IMR-90 (cell line): ENCODE measurements around the gene NF2. TPM values are rescaled to one million over a fixed set of nuclear protein-coding genes. Genes with fewer than 3 reads are reported as not detected.

Experiments
- ATAC-seq: fragments of 200-7000 bp; cut with Tn5 transposase; 2 replicates; pipeline ENCODE4 v1.9.1; 2020; ENCODE audit warnings: low read depth, mild to moderate bottlenecking, moderate library complexity
- BruUV-seq: library from RNA; stranded (reverse); fragments of 400-500 nt; replicated peaks from 2 replicates; lab custom pipeline; 2021; lab: Mats Ljungman, UMichigan
- CTCF ChIA-PET: fragments of 300-600 bp; formaldehyde crosslinking; extraction: SDS; loops from one replicate; lab custom pipeline; 2021; ENCODE audit warnings: antibody characterized with exemption; lab: Yijun Ruan, JAX
- POLR2A ChIA-PET: fragments of 300-600 bp; sonication (Branson Sonifier 250); formaldehyde crosslinking; loops from one replicate; lab custom pipeline; 2022; ENCODE audit warnings: antibody characterized with exemption; ENCODE audit not compliant: unreplicated experiment; lab: Charles Lee
- DNase-seq: peaks from one replicate; pipeline ENCODE4 v3.0.0; 2013
- H2AFZ ChIP-seq: replicated peaks from 2 replicates; pipeline ENCODE3; 2013; ENCODE audit warnings: low read length, mild to moderate bottlenecking; ENCODE audit not compliant: poor library complexity
- H2AK5ac ChIP-seq: 2 replicates; pipeline ENCODE4 v1.6.1; 2013; ENCODE audit warnings: low read depth, low read length, inconsistent platforms
- H2AK9ac ChIP-seq: replicated peaks from 2 replicates; pipeline ENCODE3; 2013; ENCODE audit warnings: mild to moderate bottlenecking, low read depth, low read length, moderate library complexity; ENCODE audit not compliant: poor library complexity
- H2BK120ac ChIP-seq: 2 replicates; pipeline ENCODE4 v1.6.1; 2013; ENCODE audit warnings: low read depth, low read length, inconsistent platforms
- H2BK15ac ChIP-seq: 3 replicates; pipeline ENCODE4 v1.6.1; 2013; ENCODE audit warnings: low read depth, low read length, inconsistent platforms
- H2BK20ac ChIP-seq: 2 replicates; pipeline ENCODE4 v1.6.1; 2013; ENCODE audit warnings: low read depth, mild to moderate bottlenecking, inconsistent platforms, low read length, moderate library complexity
- H2BK5ac ChIP-seq: 2 replicates; pipeline ENCODE4 v1.6.1; 2013; ENCODE audit warnings: mild to moderate bottlenecking, low read depth, low read length, inconsistent platforms; ENCODE audit not compliant: poor library complexity, severe bottlenecking
- H3K14ac ChIP-seq: replicated peaks from 2 replicates; pipeline ENCODE4 v1.6.1; 2013; ENCODE audit warnings: low read depth, low read length, inconsistent platforms
- H3K18ac ChIP-seq: 2 replicates; pipeline ENCODE4 v1.6.1; 2013; ENCODE audit warnings: low read depth, low read length, control low read depth
- H3K23ac ChIP-seq: 2 replicates; pipeline ENCODE4 v1.6.1; 2013; ENCODE audit warnings: low read depth, low read length, inconsistent platforms
- H3K27ac ChIP-seq: 2 replicates; pipeline ENCODE4 v1.5.1; 2013; ENCODE audit warnings: mild to moderate bottlenecking, control low read depth, low read length; ENCODE audit not compliant: insufficient read depth
- H3K27me3 ChIP-seq: 2 replicates; pipeline ENCODE4 v1.6.1; 2013; ENCODE audit warnings: low read length; ENCODE audit not compliant: control insufficient read depth, insufficient read depth
- H3K36me3 ChIP-seq: 2 replicates; pipeline ENCODE4 v1.6.1; 2013; ENCODE audit warnings: low read length, mixed read lengths; ENCODE audit not compliant: control insufficient read depth, insufficient read depth
- H3K4ac ChIP-seq: 2 replicates; pipeline ENCODE4 v1.6.1; 2013; ENCODE audit warnings: low read depth, low read length, inconsistent platforms
- H3K4me1 ChIP-seq: 2 replicates; pipeline ENCODE4 v1.6.1; 2013; ENCODE audit warnings: low read length, mixed read lengths; ENCODE audit not compliant: control insufficient read depth, insufficient read depth
- H3K4me2 ChIP-seq: 2 replicates; pipeline ENCODE4 v1.6.1; 2013; ENCODE audit warnings: low read depth, mild to moderate bottlenecking, control low read depth, low read length, moderate library complexity
- H3K4me3 ChIP-seq: 2 replicates; pipeline ENCODE4 v1.5.1; 2013; ENCODE audit warnings: low read depth, mild to moderate bottlenecking, control low read depth, low read length, moderate library complexity; ENCODE audit not compliant: insufficient read depth
- H3K56ac ChIP-seq: 2 replicates; pipeline ENCODE4 v1.6.1; 2013; ENCODE audit warnings: low read length, inconsistent platforms; ENCODE audit not compliant: insufficient read depth; ENCODE audit errors: extremely low read depth
- H3K79me1 ChIP-seq, 2 experiments: 2 replicates each; pipeline ENCODE4 v1.6.1; 2013; ENCODE audit warnings: low read length in 2 of 2, inconsistent platforms in 1 of 2, low read depth in 1 of 2
- H3K9ac ChIP-seq: 2 replicates; pipeline ENCODE4 v1.6.1; 2013; ENCODE audit warnings: low read depth, low read length, control low read depth
- H3K9me1 ChIP-seq: 2 replicates; pipeline ENCODE4 v1.6.1; 2013; ENCODE audit warnings: low read length, inconsistent platforms; ENCODE audit not compliant: insufficient read depth
- H3K9me3 ChIP-seq: 2 replicates; pipeline ENCODE4 v1.6.1; 2013; ENCODE audit warnings: low read length; ENCODE audit not compliant: control insufficient read depth, insufficient read depth
- H4K20me1 ChIP-seq: 2 replicates; pipeline ENCODE4 v1.6.1; 2013; ENCODE audit warnings: low read length, inconsistent platforms; ENCODE audit not compliant: insufficient read depth
- H4K5ac ChIP-seq: 2 replicates; pipeline ENCODE4 v1.6.1; 2013; ENCODE audit warnings: mild to moderate bottlenecking, low read depth, low read length, control low read depth
- H4K8ac ChIP-seq, 2 experiments: 2 replicates each; pipeline ENCODE4 v1.6.1; 2013; ENCODE audit warnings: low read depth in 2 of 2, low read length in 2 of 2, control low read depth in 1 of 2, inconsistent platforms in 1 of 2
- H4K91ac ChIP-seq: 2 replicates; pipeline ENCODE4 v1.6.1; 2013; ENCODE audit warnings: low read depth, low read length, inconsistent platforms; ENCODE audit not compliant: insufficient read depth
- CEBPB ChIP-seq: IDR thresholded peaks from 2 replicates; pipeline ENCODE4 v1.6.1; 2012; ENCODE audit warnings: low read depth, low read length, improper control_type of control experiment
- CTCF ChIP-seq: conservative IDR thresholded peaks from 2 replicates; pipeline ENCODE4 v1.5.1; 2012; ENCODE audit warnings: mild to moderate bottlenecking, low read depth, low read length, improper control_type of control experiment
- RFX5 ChIP-seq: IDR thresholded peaks from 2 replicates; pipeline ENCODE4 v1.8.0; 2012; ENCODE audit warnings: low read depth, mild to moderate bottlenecking, low read length, moderate library complexity
- SMC3 ChIP-seq: fragments of 150-350 bp; IDR thresholded peaks from 2 replicates; pipeline ENCODE4 v1.6.1; 2016; ENCODE audit warnings: low read depth, mild to moderate bottlenecking, antibody characterized with exemption, low read length, moderate library complexity
- WGBS, 2 experiments: methylation state at CpG; one replicate each; pipeline versions ENCODE4 v1.1.5 to v1.1.7; 2013; ENCODE audit warnings: missing lambda C conversion rate in 2 of 2; ENCODE audit not compliant: insufficient read length in 1 of 2; ENCODE audit errors: extremely low coverage in 2 of 2; 5-methylcytosine and 5-hydroxymethylcytosine counted together
- dilution Hi-C: fragments of 300-500 bp; cut with HindIII; formaldehyde crosslinking; loops from one replicate; pipeline ENCODE4 v1.14.3; 2018; ENCODE audit warnings: low sequenced_read_pairs; ENCODE audit not compliant: unreplicated experiment
- in situ Hi-C: fragments of 300-500 bp; cut with MboI; formaldehyde crosslinking; loops from 3 replicates; pipeline ENCODE4 v1.14.3; 2019; ENCODE audit warnings: low sequenced_read_pairs, inconsistent platforms, mixed read lengths
- intact Hi-C: fragments of 100-400 bp; cut with micrococcal nuclease; formaldehyde crosslinking; loops from 2 replicates; pipeline ENCODE4 v1.10.0; 2022
- polyA plus RNA-seq, 3 experiments: library from polyadenylated mRNA; depleted of rRNA; stranded (reverse); fragments of >200 nt; gene quantifications; 2 replicates each; pipeline ENCODE4 v1.2.3, GENCODE V29; 2012; ENCODE audit warnings: low replicate concordance in 1 of 3
- total RNA-seq: library from RNA; depleted of rRNA; stranded (reverse); fragments of >200 nt; gene quantifications from 2 replicates; pipeline ENCODE4 v1.2.3, GENCODE V29; 2012

Gene NF2
- total and polyA plus RNA-seq, 2 of the 4 experiments (the other 2 are of a cell fraction): 59.0 to 151 TPM

DNA sequence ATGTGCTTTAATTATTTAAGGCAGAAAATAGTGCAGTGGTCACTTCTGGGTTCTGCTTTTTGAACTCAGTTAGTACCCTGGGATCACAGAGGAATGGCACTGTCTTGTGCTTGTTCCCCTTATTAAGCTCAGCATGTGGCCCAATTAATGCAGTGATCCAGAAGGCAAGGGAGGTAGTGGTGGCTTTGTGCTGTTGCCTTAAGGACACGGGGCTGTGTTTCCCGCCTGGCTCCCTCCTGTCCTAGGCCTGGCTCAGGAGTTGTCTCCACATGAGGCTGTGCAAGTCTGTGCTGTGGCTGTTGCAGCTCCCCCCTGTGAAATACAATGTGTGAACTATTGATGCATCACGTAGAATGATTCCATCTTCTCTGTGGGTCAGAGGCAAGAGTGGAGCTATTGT lies 67.2 kb downstream of the NF2 start:
- H3K18ac ChIP-seq: no peak overlapping the region
- H3K56ac ChIP-seq: no peak overlapping the region
- peaks cover 5 to 14% of the 10 kb centered on the region in 2 experiments; a peak in 1 of 4 replicates for H3K79me1 ChIP-seq
- no peak overlapping the region for H2AFZ ChIP-seq
- in situ Hi-C loops: no loop called here
- no peak overlapping the region for H2BK20ac ChIP-seq
- no peak overlapping the region for H3K4me3 ChIP-seq
- no peak overlapping the region for H4K8ac ChIP-seq
- H3K9ac ChIP-seq: no peak overlapping the region
- no peak overlapping the region for H3K14ac ChIP-seq
- no peak overlapping the region for H3K4me2 ChIP-seq
- ChIA-PET POLR2A (no interaction called here), CTCF (interaction anchor here (0.9 kb wide), 1 partner anchor 9 kb away, joined by 6 read pairs; no protein-coding TSS in a partner anchor)
- no peak overlapping the region for H2BK15ac ChIP-seq
- H3K27ac ChIP-seq: no peak overlapping the region
- H4K91ac ChIP-seq: no peak overlapping the region
- H3K9me3 ChIP-seq: no peaks in the 10 kb centered on the region
- H3K4ac ChIP-seq: no peak overlapping the region
- no peak overlapping the region for H2BK120ac ChIP-seq
- dilution Hi-C loops: no loop called here
- BruUV-seq: no TSS peak
- H2BK5ac ChIP-seq: no peak overlapping the region
- no peak for TF ChIP-seq CTCF
- TF ChIP-seq RFX5: no peak
- TF ChIP-seq CEBPB: no peak
- no peak for TF ChIP-seq SMC3
- peaks cover 3% of the 10 kb centered on the region for H4K20me1 ChIP-seq
- intact Hi-C loops: no loop called here
- peaks cover 60% of the 10 kb centered on the region for H3K36me3 ChIP-seq
- no peaks in the 10 kb centered on the region for H3K27me3 ChIP-seq
- WGBS, 2 experiments: no CpG with 5 or more reads among the region's 3 CpGs
- H2AK5ac ChIP-seq: no peak overlapping the region
- H3K9me1 ChIP-seq: 0 out of 2 replicates have a peak, but pooled peaks cover 2% of the 10 kb centered on the region
- H4K5ac ChIP-seq: no peak overlapping the region
- H2AK9ac ChIP-seq: peak overlapping the region; percentile 3
- H3K23ac ChIP-seq: no peak overlapping the region
- no peak for ATAC-seq
- DNase-seq: no peak
- H3K4me1 ChIP-seq: no peaks in the 10 kb centered on the region
